ENCODE results near the gene RYR3. TPM values are rescaled to one million over a fixed set of nuclear protein-coding genes. Genes with fewer than 3 reads are reported as not detected.

The RYR3 gene
- total RNA-seq, 1 donor from 2014 or later: 0.08 TPM

DNA sequence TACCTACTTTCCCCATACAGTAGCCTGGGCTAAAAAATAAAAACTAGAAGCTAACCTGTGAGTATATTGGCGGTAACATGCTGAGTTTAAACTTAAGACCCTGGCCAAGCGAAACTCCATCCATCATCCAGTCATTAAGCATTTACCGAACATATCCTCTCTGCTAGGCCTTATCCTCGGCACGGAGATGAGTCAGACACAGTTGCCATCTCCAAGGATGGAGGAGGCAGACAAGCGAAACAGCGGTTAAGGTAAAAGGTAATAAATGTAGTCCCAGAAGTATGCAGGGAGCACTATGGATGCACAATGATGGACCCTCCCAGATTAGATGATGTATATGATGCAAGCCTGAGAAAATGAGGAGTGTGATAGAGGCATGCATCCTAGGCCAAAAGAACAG is 143.6 kb downstream of the RYR3 start:
- DNase-seq: no peak
- intact Hi-C loops (cut with micrococcal nuclease): no loop called here
- TF ChIP-seq, protein P1, sequence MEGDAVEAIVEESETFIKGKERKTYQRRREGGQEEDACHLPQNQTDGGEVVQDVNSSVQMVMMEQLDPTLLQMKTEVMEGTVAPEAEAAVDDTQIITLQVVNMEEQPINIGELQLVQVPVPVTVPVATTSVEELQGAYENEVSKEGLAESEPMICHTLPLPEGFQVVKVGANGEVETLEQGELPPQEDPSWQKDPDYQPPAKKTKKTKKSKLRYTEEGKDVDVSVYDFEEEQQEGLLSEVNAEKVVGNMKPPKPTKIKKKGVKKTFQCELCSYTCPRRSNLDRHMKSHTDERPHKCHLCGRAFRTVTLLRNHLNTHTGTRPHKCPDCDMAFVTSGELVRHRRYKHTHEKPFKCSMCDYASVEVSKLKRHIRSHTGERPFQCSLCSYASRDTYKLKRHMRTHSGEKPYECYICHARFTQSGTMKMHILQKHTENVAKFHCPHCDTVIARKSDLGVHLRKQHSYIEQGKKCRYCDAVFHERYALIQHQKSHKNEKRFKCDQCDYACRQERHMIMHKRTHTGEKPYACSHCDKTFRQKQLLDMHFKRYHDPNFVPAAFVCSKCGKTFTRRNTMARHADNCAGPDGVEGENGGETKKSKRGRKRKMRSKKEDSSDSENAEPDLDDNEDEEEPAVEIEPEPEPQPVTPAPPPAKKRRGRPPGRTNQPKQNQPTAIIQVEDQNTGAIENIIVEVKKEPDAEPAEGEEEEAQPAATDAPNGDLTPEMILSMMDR (IDR thresholded peaks at IDR 0.05; ENCODE audit: borderline replicate concordance): no peak

GRCh38 chr15:33454996-33455395 is 144.2 kb downstream of the RYR3 start:
- TF ChIP-seq, protein P1 (IDR thresholded peaks at IDR 0.05; ENCODE audit: borderline replicate concordance): no peak
- Histone ChIP-seq H3K9me3 (replicated peaks) (no peaks in the 10 kb centered on the region), H3K36me3 (no peaks in the 10 kb centered on the region), H3K27ac (replicated peaks) (no peak overlapping the region), H3K27me3 (ENCODE audit: low read depth) (peaks cover 4% of the 10 kb centered on the region), H3K4me1 (no peaks in the 10 kb centered on the region), H3K4me3 (no peak overlapping the region)
- DNase-seq: no peak
- intact Hi-C loops (cut with micrococcal nuclease): no loop called here

More for the DNA sequence above, 143.6 kb downstream of the RYR3 start:
- no peaks in the 10 kb centered on the region for H3K36me3 ChIP-seq
- no peaks in the 10 kb centered on the region for H3K9me3 ChIP-seq (replicated peaks)
- no peak overlapping the region for H3K4me3 ChIP-seq
- H3K27ac ChIP-seq (replicated peaks): no peak overlapping the region
- H3K27me3 ChIP-seq (ENCODE audit: low read depth): peaks cover 9% of the 10 kb centered on the region
- H3K4me1 ChIP-seq: no peaks in the 10 kb centered on the region

- intact Hi-C loops (cut with micrococcal nuclease): no loop called here
- Histone ChIP-seq H3K27ac (replicated peaks) (no peak overlapping the region), H3K4me3 (no peak overlapping the region), H3K4me1 (no peaks in the 10 kb centered on the region), H3K36me3 (no peaks in the 10 kb centered on the region), H3K27me3 (ENCODE audit: low read depth) (peaks cover 4% of the 10 kb centered on the region), H3K9me3 (replicated peaks) (no peaks in the 10 kb centered on the region)
- TF ChIP-seq, protein P1 (IDR thresholded peaks at IDR 0.05; ENCODE audit: borderline replicate concordance): no peak
- DNase-seq: no peak
These were observed 147.7 kb downstream of the RYR3 start for GRCh38 chr15:33458421-33458820.

DNA sequence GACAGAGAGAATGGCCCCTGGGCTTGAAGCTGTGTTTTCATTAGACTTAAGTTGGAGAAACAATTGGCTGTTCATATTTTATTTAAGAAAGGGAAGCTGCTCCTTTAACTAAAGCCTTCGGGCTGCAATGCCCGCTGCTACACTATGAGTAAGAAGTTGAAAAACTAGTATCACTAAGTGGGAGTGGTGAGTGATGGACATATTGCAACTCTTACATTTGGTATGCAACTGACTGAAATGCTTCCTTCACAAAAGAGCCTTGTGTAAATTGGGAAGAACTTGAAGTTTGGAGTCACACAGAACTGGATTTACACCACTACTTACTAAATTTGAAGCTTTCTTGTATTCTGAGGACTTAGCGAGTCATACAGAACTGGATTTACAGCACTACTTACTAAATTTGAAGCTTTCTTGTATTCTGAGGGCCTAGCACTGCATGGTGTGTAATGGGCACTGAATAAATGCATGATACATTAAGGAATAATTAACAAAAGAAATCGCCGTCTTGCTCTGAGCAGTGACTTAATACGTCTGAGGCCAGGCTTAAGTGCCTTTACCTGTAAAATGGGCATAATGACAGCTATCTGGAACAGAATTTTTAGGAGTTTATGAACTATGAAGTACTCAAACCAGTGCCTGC is 149.5 kb downstream of the RYR3 start:
- H3K4me1 ChIP-seq: no peaks in the 10 kb centered on the region
- intact Hi-C loops (cut with micrococcal nuclease): no loop called here
- no peak overlapping the region for H3K27ac ChIP-seq (replicated peaks)
- no peaks in the 10 kb centered on the region for H3K36me3 ChIP-seq
- no peak for DNase-seq
- H3K4me3 ChIP-seq: no peak overlapping the region
- TF ChIP-seq, protein P1 (IDR thresholded peaks at IDR 0.05; ENCODE audit: borderline replicate concordance): no peak
- H3K9me3 ChIP-seq (replicated peaks): no peaks in the 10 kb centered on the region
- H3K27me3 ChIP-seq (ENCODE audit: low read depth): peaks cover 4% of the 10 kb centered on the region

- Histone ChIP-seq H3K9me3 (replicated peaks) (peaks cover 4% of the 10 kb centered on the region), H3K4me1 (no peaks in the 10 kb centered on the region), H3K27me3 (ENCODE audit: low read depth) (peaks cover 4% of the 10 kb centered on the region), H3K36me3 (no peaks in the 10 kb centered on the region), H3K4me3 (no peak overlapping the region), H3K27ac (replicated peaks) (no peak overlapping the region)
- DNase-seq: no peak
- intact Hi-C loops (cut with micrococcal nuclease): no loop called here
- TF ChIP-seq, protein P1 (IDR thresholded peaks at IDR 0.05; ENCODE audit: borderline replicate concordance): no peak
These were observed 150.9 kb downstream of the RYR3 start for GRCh38 chr15:33461671-33462070.

Measured in left ventricle myocardium inferior (tissue), 1 donor.